Measurements from ENCODE around the gene SMOC2. TPM values are rescaled to one million over a fixed set of nuclear protein-coding genes. Genes with fewer than 3 reads are reported as not detected.

SMOC2 gene
- polyA plus RNA-seq, 1 donor from 2014 or later = 0.50 TPM

DNA sequence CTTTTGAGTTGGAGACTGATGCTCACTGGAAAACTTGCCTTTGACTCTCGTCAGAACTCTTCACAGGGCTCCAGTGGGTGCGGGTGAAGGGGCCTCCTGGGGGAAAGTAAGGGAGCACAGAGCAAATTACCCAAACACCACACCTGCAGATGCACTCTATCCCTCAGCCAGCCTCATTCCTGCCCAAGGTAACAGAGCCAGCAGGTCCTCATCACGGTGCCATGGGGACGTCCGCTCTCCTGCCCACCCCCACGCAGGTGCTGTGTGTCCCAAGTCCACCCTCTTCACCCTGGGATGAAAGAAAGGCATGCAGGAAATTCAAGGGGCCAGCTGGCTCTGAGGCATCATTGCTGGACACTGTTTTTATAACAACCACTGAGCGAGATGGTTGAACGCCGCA lies 269.0 kb downstream of the SMOC2 start:
- Histone ChIP-seq H3K4me2 (ENCODE audit: low read length) (no peak overlapping the region), H3K36me3 (ENCODE audit: insufficient read depth, low read length) (no peaks in the 10 kb centered on the region), H3K9ac (ENCODE audit: low read length) (no peak overlapping the region), H4K20me1 (ENCODE audit: insufficient read depth) (no peaks in the 10 kb centered on the region), H3K4me3 (ENCODE audit: low read length) (no peak overlapping the region), H2AFZ (ENCODE audit: low read depth, low read length) (no peak overlapping the region), H3K79me2 (replicated peaks; ENCODE audit: insufficient read depth, low read length) (no peaks in the 10 kb centered on the region), H3K27me3 (ENCODE audit: insufficient read depth, low read depth, low read length) (no peaks in the 10 kb centered on the region), H3F3A (ENCODE audit: insufficient read depth, low read length, poor library complexity, severe bottlenecking) (no peaks in the 10 kb centered on the region), H3K9me3 (ENCODE audit: low read length) (no peaks in the 10 kb centered on the region), H3K9me2 (ENCODE audit: insufficient read depth, low read length) (no peaks in the 10 kb centered on the region), H3K27ac (ENCODE audit: low read length) (no peak overlapping the region)
- TF ChIP-seq, protein P1, sequence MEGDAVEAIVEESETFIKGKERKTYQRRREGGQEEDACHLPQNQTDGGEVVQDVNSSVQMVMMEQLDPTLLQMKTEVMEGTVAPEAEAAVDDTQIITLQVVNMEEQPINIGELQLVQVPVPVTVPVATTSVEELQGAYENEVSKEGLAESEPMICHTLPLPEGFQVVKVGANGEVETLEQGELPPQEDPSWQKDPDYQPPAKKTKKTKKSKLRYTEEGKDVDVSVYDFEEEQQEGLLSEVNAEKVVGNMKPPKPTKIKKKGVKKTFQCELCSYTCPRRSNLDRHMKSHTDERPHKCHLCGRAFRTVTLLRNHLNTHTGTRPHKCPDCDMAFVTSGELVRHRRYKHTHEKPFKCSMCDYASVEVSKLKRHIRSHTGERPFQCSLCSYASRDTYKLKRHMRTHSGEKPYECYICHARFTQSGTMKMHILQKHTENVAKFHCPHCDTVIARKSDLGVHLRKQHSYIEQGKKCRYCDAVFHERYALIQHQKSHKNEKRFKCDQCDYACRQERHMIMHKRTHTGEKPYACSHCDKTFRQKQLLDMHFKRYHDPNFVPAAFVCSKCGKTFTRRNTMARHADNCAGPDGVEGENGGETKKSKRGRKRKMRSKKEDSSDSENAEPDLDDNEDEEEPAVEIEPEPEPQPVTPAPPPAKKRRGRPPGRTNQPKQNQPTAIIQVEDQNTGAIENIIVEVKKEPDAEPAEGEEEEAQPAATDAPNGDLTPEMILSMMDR (IDR thresholded peaks at IDR 0.05; ENCODE audit: poor library complexity, severe bottlenecking) = no peak
- TF ChIP-seq POLR2AphosphoS5 (IDR thresholded peaks at IDR 0.05) (no peak), RAD21 (conservative IDR thresholded peaks at IDR 0.05) (no peak), MXI1 (conservative IDR thresholded peaks at IDR 0.05; ENCODE audit: poor library complexity, severe bottlenecking) (no peak), EP300 (conservative IDR thresholded peaks at IDR 0.05; ENCODE audit: poor library complexity, severe bottlenecking) (no peak), SMC3 (conservative IDR thresholded peaks at IDR 0.05; ENCODE audit: poor library complexity) (no peak), TAF1 (IDR thresholded peaks at IDR 0.05; ENCODE audit: low read depth) (no peak), EZH2 (IDR thresholded peaks at IDR 0.05; ENCODE audit: borderline replicate concordance, insufficient read depth, low read length, poor library complexity, severe bottlenecking) (no peak)
- TF ChIP-seq, protein P2, sequence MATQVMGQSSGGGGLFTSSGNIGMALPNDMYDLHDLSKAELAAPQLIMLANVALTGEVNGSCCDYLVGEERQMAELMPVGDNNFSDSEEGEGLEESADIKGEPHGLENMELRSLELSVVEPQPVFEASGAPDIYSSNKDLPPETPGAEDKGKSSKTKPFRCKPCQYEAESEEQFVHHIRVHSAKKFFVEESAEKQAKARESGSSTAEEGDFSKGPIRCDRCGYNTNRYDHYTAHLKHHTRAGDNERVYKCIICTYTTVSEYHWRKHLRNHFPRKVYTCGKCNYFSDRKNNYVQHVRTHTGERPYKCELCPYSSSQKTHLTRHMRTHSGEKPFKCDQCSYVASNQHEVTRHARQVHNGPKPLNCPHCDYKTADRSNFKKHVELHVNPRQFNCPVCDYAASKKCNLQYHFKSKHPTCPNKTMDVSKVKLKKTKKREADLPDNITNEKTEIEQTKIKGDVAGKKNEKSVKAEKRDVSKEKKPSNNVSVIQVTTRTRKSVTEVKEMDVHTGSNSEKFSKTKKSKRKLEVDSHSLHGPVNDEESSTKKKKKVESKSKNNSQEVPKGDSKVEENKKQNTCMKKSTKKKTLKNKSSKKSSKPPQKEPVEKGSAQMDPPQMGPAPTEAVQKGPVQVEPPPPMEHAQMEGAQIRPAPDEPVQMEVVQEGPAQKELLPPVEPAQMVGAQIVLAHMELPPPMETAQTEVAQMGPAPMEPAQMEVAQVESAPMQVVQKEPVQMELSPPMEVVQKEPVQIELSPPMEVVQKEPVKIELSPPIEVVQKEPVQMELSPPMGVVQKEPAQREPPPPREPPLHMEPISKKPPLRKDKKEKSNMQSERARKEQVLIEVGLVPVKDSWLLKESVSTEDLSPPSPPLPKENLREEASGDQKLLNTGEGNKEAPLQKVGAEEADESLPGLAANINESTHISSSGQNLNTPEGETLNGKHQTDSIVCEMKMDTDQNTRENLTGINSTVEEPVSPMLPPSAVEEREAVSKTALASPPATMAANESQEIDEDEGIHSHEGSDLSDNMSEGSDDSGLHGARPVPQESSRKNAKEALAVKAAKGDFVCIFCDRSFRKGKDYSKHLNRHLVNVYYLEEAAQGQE (IDR thresholded peaks at IDR 0.05; ENCODE audit: borderline replicate concordance) = no peak

DNA sequence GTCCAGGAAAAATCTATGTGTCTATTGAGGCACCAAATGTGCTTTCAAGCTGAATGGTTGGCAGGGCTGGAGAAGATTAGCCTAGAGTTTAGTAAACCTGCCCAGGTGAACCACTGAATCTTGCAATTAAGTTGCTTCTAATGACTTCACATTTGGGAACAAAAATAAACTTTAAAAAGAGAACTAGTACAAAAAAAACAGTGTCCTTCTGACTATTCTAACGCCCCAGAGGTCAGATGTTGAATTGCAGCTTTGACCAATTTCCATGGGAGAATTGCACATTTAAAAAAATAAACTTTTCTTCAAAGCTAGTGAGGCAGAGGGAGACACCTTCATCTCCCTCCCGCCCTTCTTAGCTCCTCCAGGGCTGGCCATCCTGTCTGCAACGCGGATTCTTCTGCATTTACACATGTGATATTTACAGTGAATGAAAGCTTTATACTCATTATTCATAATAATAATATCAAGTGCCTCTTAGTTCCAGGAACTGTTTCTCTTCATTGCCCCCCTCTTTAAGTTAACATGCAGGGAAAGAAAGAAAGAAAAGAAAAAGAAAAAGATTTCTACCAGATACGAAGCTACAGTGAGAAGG lies 270.2 kb downstream of the SMOC2 start:
- Histone ChIP-seq H3K9me2 (ENCODE audit: insufficient read depth, low read length) (no peaks in the 10 kb centered on the region), H3F3A (ENCODE audit: insufficient read depth, low read length, poor library complexity, severe bottlenecking) (no peaks in the 10 kb centered on the region), H3K27ac (ENCODE audit: low read length) (no peak overlapping the region), H3K4me3 (ENCODE audit: low read length) (no peak overlapping the region), H2AFZ (ENCODE audit: low read depth, low read length) (no peak overlapping the region), H3K9ac (ENCODE audit: low read length) (no peak overlapping the region), H3K9me3 (ENCODE audit: low read length) (no peaks in the 10 kb centered on the region), H3K4me2 (ENCODE audit: low read length) (no peak overlapping the region), H3K79me2 (replicated peaks; ENCODE audit: insufficient read depth, low read length) (no peaks in the 10 kb centered on the region), H4K20me1 (ENCODE audit: insufficient read depth) (no peaks in the 10 kb centered on the region), H3K36me3 (ENCODE audit: insufficient read depth, low read length) (no peaks in the 10 kb centered on the region), H3K27me3 (ENCODE audit: insufficient read depth, low read depth, low read length) (no peaks in the 10 kb centered on the region)
- TF ChIP-seq TAF1 (IDR thresholded peaks at IDR 0.05; ENCODE audit: low read depth) = no peak
- no peak for TF ChIP-seq RAD21 (conservative IDR thresholded peaks at IDR 0.05)
- TF ChIP-seq EZH2 (IDR thresholded peaks at IDR 0.05; ENCODE audit: borderline replicate concordance, insufficient read depth, low read length, poor library complexity, severe bottlenecking) = no peak
- TF ChIP-seq, protein P1 (IDR thresholded peaks at IDR 0.05; ENCODE audit: poor library complexity, severe bottlenecking) = no peak
- TF ChIP-seq EP300 (conservative IDR thresholded peaks at IDR 0.05; ENCODE audit: poor library complexity, severe bottlenecking) = no peak
- no peak for TF ChIP-seq MXI1 (conservative IDR thresholded peaks at IDR 0.05; ENCODE audit: poor library complexity, severe bottlenecking)
- no peak for TF ChIP-seq SMC3 (conservative IDR thresholded peaks at IDR 0.05; ENCODE audit: poor library complexity)
- TF ChIP-seq, protein P2 (IDR thresholded peaks at IDR 0.05; ENCODE audit: borderline replicate concordance) = no peak
- no peak for TF ChIP-seq POLR2AphosphoS5 (IDR thresholded peaks at IDR 0.05)
